OCI-LY7 (cell line): ENCODE data around the gene ADGRD2. TPM values are rescaled to one million over a fixed set of nuclear protein-coding genes. Genes with fewer than 3 reads are reported as not detected.

Experiments
- BruUV-seq: library from RNA; stranded (reverse); fragments of 400-500 nt; replicated peaks from 2 replicates; lab custom pipeline; 2021; lab: Mats Ljungman, UMichigan
- CTCF ChIA-PET: fragments of 300-600 bp; sonication (Branson Sonifier 250); formaldehyde crosslinking; loops from one replicate; lab custom pipeline; 2022; ENCODE audit warnings: antibody characterized with exemption; ENCODE audit not compliant: unreplicated experiment; lab: Charles Lee
- POLR2A ChIA-PET: fragments of 300-600 bp; sonication (Branson Sonifier 250); formaldehyde crosslinking; loops from one replicate; lab custom pipeline; 2022; ENCODE audit warnings: antibody characterized with exemption; lab: Charles Lee
- DNase-seq: peaks from one replicate; pipeline ENCODE4 v3.0.0-alpha.2; 2015; ENCODE audit warnings: low spot score
- H2AFZ ChIP-seq: fragments of 200-600 bp; sonication (generic), shearing (Covaris generic); 2 replicates; pipeline ENCODE4 v1.6.1; 2014; ENCODE audit warnings: mild to moderate bottlenecking, antibody characterized with exemption, low read length, moderate library complexity
- H3K27ac ChIP-seq: fragments of 200-600 bp; sonication (generic); 2 replicates; pipeline ENCODE4 v1.5.1; 2014; ENCODE audit warnings: mixed run types, low read depth, mild to moderate bottlenecking, moderate library complexity, low read length, inconsistent platforms; ENCODE audit not compliant: poor library complexity, severe bottlenecking
- H3K36me3 ChIP-seq: fragments of 200-600 bp; sonication (generic); 2 replicates; pipeline ENCODE4 v1.6.1; 2014; ENCODE audit warnings: mild to moderate bottlenecking, antibody characterized with exemption, low read length, moderate library complexity, mixed read lengths; ENCODE audit not compliant: insufficient read depth
- H3K4me1 ChIP-seq: fragments of 200-600 bp; sonication (generic); 2 replicates; pipeline ENCODE4 v1.5.1; 2014; ENCODE audit warnings: mild to moderate bottlenecking, low read length; ENCODE audit not compliant: insufficient read depth, poor library complexity, severe bottlenecking
- H3K4me2 ChIP-seq: fragments of 200-600 bp; sonication (generic); 2 replicates; pipeline ENCODE4 v1.6.1; 2014; ENCODE audit warnings: mild to moderate bottlenecking, low read length
- H3K4me3 ChIP-seq: fragments of 200-600 bp; sonication (generic); 2 replicates; pipeline ENCODE4 v1.5.1; 2014; ENCODE audit warnings: mild to moderate bottlenecking, low read depth, low read length; ENCODE audit not compliant: poor library complexity, severe bottlenecking
- H3K79me2 ChIP-seq: fragments of 200-600 bp; sonication (generic); 2 replicates; pipeline ENCODE4 v1.6.1; 2016; ENCODE audit warnings: low read depth, mild to moderate bottlenecking, low read length, moderate library complexity, mixed read lengths; ENCODE audit not compliant: insufficient read depth
- H3K9me2 ChIP-seq: fragments of 200-600 bp; sonication (generic); 2 replicates; pipeline ENCODE4 v1.6.1; 2016; ENCODE audit warnings: mild to moderate bottlenecking, low read length, mixed read lengths; ENCODE audit not compliant: insufficient read depth
- H3K9me3 ChIP-seq: fragments of 200-600 bp; sonication (generic); 2 replicates; pipeline ENCODE4 v1.6.1; 2014; ENCODE audit warnings: mild to moderate bottlenecking, mixed run types, low read length, mixed read lengths
- H4K20me1 ChIP-seq: fragments of 200-600 bp; sonication (generic); 2 replicates; pipeline ENCODE4 v1.6.1; 2014; ENCODE audit warnings: mild to moderate bottlenecking, antibody characterized with exemption, low read length, moderate library complexity, mixed read lengths; ENCODE audit not compliant: insufficient read depth
- CTCF ChIP-seq: fragments of 200-600 bp; sonication (generic); conservative IDR thresholded peaks from 2 replicates; pipeline ENCODE4 v1.5.1; 2014; ENCODE audit warnings: mild to moderate bottlenecking, antibody characterized with exemption, low read length, moderate library complexity, mixed read lengths
- EZH2phosphoT487 ChIP-seq: fragments of 200-600 bp; sonication (generic); IDR thresholded peaks from 2 replicates; pipeline ENCODE4 v1.6.1; 2018; ENCODE audit warnings: low read depth, borderline replicate concordance, mild to moderate bottlenecking, mixed run types, antibody characterized with exemption, low read length, moderate library complexity, mixed read lengths
- intact Hi-C: fragments of 100-400 bp; cut with micrococcal nuclease; formaldehyde crosslinking; loops from one replicate; pipeline ENCODE4 v1.10.0; 2022; ENCODE audit not compliant: unreplicated experiment
- total RNA-seq, 2 experiments: library from RNA; depleted of rRNA in 1 of 2; stranded (reverse); fragments of >200 nt in 1 of 2; shearing (Covaris generic) in 1 of 2; gene quantifications; 2 replicates each; pipeline ENCODE4 v1.2.3, GENCODE V29; 2014 to 2022

ADGRD2 gene
- total RNA-seq, 2 experiments from 2014 or later = not detected

GRCh38 chr9:124505006-124505900 lies 55.0 kb downstream of the ADGRD2 start:
- no peak overlapping the region for H3K4me3 ChIP-seq
- CTCF ChIA-PET = no interaction called here
- no peak overlapping the region for H3K4me2 ChIP-seq
- H3K9me3 ChIP-seq = no peaks in the 10 kb centered on the region
- POLR2A ChIA-PET = no interaction called here
- BruUV-seq = no TSS peak
- no peaks in the 10 kb centered on the region for H3K36me3 ChIP-seq
- no peak for DNase-seq
- no peaks in the 10 kb centered on the region for H3K9me2 ChIP-seq
- no peak overlapping the region for H3K27ac ChIP-seq
- no peak overlapping the region for H2AFZ ChIP-seq
- no peaks in the 10 kb centered on the region for H3K79me2 ChIP-seq
- no peaks in the 10 kb centered on the region for H3K4me1 ChIP-seq
- intact Hi-C loops = no loop called here
- no peak for TF ChIP-seq CTCF
- TF ChIP-seq EZH2phosphoT487 = no peak
- no peaks in the 10 kb centered on the region for H4K20me1 ChIP-seq

DNA sequence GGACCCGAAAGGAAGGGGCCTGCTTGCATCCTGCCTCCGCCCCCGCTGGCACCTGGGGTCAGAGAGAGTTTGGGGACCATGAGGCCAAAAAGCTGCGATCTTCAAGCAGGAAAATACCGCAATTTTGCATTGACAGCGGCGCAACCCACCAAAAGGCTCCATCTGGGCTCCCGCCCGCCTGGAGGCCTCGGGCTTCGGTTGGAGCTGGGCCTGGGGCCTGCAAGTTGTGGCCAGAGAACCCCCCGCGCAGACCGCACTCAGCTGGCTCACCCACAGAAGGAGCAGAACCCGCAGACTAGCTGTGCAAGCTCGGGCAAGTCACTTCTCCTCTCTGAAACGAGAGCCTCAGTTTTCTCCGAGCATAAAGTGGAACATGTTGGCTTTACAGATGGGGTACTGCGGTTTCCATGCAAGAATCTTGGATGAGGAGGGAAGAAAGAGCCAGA lies 55.7 kb downstream of the ADGRD2 start:
- Histone ChIP-seq H2AFZ (no peak overlapping the region), H3K9me3 (no peaks in the 10 kb centered on the region), H3K79me2 (no peaks in the 10 kb centered on the region), H3K4me1 (no peaks in the 10 kb centered on the region), H3K9me2 (no peaks in the 10 kb centered on the region), H3K27ac (no peak overlapping the region), H3K4me2 (no peak overlapping the region), H4K20me1 (no peaks in the 10 kb centered on the region), H3K4me3 (no peak overlapping the region), H3K36me3 (no peaks in the 10 kb centered on the region)
- intact Hi-C loops = no loop called here
- ChIA-PET CTCF (no interaction called here), POLR2A (no interaction called here)
- no TSS peak for BruUV-seq
- DNase-seq = no peak
- no peak for TF ChIP-seq EZH2phosphoT487
- TF ChIP-seq CTCF = no peak

GRCh38 chr9:124506433-124506832 lies 56.2 kb downstream of the ADGRD2 start:
- BruUV-seq = no TSS peak
- POLR2A ChIA-PET = no interaction called here
- intact Hi-C loops = no loop called here

More at GRCh38 chr9:124506433-124506832, 56.2 kb downstream of the ADGRD2 start:
- TF ChIP-seq CTCF (no peak), EZH2phosphoT487 (no peak)
- Histone ChIP-seq H3K4me3 (no peak overlapping the region), H3K27ac (no peak overlapping the region), H3K36me3 (no peaks in the 10 kb centered on the region), H3K9me3 (no peaks in the 10 kb centered on the region), H3K79me2 (no peaks in the 10 kb centered on the region), H2AFZ (no peak overlapping the region), H3K4me1 (no peaks in the 10 kb centered on the region), H3K9me2 (no peaks in the 10 kb centered on the region), H4K20me1 (no peaks in the 10 kb centered on the region), H3K4me2 (no peak overlapping the region)
- no peak for DNase-seq
- CTCF ChIA-PET = no interaction called here
